HG02678 (cell line): ENCODE data around the gene SRR.
"Not testable (repeated sequence)": the region's sequence is repeated elsewhere in the genome, so short reads cannot be mapped to it uniquely, and the experiment has no call there.

Source experiments
- ATAC-seq: cut with Tn5 transposase; IDR thresholded peaks from one replicate; pipeline ENCODE4 v1.9.1; 2021; ENCODE audit warnings: mild to moderate bottlenecking, moderate library complexity; ENCODE audit not compliant: unreplicated experiment

The SRR gene

DNA sequence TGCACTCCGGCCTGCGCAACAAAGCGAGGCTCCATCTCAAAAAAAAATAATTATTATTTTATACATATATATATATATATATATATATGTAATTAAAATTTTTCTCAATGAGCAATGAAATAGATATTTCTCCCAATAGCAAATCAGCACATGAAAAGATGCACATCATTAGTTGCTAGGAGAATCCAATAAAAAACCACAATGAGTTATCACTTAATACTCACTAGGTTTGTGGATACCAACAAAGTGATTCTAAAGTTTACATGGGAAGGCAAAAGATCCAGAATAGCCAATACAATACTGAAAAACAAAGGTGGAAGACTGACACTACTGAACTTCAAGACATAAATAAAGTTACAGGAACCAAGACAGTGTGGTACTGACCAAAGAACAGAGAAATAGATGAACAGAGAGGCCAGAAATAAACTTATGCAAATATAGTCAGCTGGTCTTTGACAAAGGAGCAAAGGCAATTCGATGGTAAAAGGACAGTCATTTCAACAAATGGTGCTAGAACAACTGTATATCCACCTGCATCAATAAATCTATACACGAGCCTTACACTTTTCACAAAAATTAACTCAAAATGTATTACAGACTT lies 13.8 kb upstream of the SRR start:
- no peak for ATAC-seq

DNA sequence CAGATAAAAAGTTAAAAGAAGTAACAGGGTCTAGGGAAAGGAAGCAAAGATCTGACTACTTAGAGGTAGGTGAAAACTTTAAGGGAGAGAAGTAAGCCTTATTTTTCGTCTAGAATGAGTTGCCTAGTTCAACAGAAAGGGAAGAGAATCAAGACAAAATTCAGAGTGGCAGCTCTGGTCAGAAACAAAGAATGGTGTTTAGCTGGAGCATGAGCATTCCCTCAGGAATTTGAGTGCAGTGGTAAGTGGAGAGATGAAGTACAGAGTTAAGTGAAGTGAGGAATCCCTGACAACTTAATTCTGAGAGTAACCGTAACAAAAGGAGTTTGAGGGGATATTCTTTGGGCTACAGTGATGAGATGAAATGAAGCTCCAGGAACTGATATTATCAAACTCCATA lies 11.7 kb upstream of the SRR start:
- ATAC-seq: no peak

DNA sequence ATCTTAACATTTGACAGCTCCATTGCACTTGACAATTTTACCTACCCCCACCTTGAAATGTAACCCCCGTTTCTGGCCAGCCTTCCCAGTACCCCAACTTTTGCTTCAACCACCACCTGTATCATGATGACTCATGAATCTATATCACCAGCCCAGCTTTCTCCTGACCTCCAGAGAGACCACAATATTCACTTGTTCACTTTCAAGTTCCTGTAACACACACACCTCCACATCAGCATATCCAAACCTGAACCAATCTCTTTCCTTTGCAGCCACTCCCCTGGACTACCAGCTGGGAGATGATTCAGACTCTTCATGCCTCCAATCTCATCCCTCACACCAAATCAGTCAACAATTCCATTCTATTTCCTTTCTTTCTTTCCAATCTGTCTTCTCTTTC lies 8.2 kb upstream of the SRR start:
- ATAC-seq: no peak

DNA sequence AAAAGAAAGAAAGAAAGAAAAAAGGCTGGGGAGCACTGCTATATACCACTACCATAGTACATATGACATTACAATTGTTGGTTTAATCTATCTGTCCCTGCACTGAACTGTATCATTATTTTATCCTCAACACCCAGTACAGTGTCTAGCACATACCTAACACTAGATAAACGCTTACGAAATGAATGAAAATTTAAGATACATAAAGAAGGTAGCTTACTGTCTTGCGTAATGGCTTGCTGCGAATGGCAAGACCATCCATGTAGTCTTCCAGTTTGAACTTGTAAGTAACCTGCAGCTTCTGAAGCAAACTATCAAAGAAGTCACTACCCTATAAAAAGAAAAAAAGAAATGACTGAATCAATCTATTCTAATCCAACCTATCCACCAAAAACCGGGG lies 6.7 kb upstream of the SRR start:
- ATAC-seq: no peak

DNA sequence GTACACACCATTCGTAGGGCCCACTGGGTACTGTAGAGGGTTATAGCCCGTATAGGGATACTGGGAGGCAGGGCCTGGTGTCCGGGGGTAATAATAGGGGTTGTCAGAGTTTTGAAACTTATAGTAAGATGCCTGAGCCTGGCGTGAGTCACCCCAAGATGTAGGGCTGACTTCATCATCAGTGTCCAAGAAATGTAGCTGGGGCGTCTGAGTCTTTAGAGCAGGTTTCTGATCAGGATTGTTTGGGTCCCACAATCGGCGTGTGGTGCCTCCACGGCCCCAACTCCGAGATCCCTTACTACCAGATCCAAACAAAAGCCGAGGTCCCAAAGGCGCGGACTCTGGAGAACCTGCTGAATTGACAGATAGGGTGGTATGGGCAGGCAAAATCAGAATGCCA lies 4.6 kb upstream of the SRR start:
- no peak for ATAC-seq

DNA sequence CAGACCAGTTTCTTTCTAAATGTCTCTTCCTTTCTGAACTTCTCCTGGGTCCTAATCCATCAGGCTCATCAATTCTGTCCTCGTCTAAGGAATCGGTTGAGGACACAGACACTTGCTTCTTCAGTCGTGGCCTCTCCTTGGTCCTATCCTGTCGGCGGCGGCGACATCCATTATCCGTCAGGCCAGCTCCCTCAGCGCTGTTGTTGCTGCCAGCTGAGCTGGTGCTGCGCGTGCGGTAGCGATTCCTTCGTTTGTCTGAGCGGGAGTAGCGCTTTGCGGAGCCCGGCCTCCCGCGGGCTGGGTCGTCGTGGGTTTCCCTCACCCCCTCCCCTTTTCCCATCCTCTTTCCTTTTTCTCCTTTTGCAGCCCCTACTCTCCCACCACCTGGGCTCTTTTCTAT lies 4.0 kb upstream of the SRR start:
- ATAC-seq: no peak

DNA sequence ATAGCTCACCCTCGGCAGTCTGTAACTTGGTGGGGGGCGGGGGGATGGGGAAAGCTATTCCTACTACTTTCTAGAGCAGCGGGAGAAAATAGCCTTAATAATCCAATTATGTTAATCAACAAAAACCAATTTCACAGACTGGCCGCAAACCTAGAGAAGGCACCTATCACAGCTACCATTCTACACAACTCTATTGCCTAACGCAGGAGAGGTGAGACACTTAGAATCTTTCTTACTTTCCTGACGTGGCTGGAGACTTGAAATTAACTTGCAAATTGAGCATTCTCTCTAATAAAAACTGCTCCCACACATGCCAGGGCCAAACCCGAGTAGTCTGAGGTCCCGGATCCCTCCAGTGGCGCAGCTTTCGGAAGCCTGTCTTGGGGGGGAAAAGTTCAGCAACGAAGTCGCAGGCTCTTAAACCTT lies 959 bp upstream of the SRR start:
- ATAC-seq: no peak

DNA sequence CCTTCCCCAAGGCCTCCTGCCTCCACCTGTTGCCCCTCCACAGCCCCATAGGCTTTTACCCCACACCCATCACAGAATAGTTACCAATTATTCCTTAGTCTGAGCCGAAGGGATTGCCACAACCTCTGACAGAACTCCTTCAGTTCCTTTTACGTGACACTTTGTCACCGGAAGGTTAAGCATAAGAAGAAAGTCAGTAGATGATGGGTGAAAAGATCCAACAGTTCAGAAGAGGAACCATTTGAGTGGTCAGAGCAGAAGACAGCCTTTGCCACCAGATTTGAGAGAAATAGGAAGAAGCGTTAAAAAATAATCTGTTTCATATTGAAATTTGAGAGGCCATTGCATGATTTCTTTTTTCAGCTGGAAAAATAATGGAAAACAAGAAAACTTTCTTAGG lies 1.2 kb downstream of the SRR start:
- ATAC-seq: no peak

DNA sequence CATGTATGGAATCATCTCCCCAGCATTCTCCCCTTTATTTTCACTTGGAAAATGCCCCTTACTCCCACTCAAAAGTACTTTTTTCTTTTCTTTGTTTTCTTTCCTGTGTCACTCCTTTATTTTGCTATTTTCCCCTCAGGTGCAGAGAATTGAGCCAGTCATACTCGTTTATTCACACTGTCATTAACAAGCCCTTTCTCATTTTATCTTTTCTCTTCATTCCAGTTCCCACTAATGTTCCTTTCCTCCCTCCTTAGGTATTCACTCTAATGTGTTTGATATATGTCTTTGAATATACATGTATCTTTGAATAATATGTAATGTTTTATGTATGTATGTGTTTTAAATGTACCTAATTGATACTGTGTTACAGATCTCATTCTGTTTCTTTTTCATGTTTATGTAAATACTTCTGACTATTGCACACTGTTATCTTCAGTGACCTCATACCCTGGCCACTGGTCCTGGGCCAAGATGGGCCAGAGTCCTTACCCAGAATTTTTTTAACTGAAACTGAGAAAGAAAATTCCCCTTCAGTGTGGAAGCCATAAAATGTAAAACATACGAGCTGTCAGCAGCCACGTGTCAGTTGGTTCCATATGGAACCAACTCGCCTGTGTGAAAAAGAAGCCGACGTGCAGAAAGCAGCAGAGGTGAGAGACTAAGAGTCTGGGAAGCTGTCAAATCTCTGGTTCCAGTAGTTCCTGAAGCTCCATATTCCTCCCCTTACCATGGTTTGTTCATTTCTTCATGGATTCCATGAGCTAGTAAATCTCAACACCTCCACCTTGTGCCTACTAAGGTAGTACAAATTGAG lies 5.8 kb downstream of the SRR start:
- no peak for ATAC-seq

DNA sequence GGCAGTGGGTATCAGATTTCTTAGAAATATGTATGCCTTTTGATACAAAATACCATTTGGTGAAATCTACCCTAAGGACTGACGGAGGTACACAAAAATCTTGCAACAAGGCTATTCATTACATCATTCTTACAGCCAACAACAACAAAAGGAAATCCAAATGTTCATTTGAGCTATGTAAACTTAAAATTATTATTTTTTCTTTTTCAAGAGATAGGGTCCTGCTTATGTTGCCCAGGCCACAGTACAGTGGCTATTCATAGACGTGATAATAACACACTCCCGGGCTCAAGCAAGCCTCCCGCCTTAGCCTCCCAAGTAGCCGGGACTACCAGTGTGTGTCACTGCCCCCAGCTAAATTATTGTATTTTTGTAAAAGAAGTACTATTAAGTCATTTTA lies 9.0 kb downstream of the SRR start:
- ATAC-seq: no peak

DNA sequence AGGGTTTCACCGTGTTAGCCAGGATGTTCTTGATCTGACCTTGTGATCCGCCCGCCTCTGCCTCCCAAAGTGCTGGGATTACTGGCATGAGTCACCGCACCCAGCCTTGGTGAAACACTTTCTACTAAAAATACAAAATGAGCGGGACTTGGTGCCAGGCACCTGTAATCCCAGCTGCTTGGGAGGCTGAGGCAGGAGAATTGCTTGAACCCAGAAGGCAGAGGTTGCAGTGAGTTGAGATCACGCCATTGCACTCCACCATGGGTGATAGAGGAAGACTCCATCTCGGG lies 13.1 kb downstream of the SRR start:
- not testable (repeated sequence) for ATAC-seq

DNA sequence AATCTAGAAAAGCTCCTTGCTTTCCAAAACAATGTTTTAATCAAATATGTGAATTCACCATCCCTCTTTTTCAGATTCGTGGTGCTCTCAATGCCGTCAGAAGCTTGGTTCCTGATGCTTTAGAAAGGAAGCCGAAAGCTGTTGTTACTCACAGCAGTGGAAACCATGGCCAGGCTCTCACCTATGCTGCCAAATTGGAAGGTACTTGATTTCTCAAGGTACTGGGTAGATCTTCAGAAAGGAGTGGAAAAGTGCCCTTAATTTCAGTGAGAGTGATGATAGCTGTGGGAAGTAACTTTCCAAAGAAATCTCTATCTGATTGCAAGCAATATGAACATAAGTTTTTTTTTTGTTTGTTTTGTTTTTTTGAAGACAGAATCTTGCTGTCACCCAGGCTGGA lies 14.0 kb downstream of the SRR start:
- ATAC-seq: no peak

DNA sequence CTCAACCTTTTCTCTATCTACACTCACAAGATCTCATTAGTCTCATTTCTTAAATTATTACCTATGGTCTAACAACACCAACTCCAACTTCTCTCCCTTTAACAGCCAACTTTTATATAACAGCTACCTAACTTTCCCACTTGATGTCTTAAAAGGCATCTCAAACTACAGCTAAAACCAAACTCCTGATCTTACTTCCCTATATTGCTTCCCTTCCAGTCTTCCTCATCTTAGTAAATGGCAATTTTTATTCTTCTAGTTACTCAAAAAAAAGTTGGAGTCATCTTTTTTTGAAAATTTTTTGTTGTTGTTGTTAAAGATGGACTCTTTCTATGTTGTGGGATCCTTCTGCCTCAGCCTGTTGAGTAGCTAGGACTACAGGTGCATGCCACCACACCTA lies 15.3 kb downstream of the SRR start:
- ATAC-seq: no peak

DNA sequence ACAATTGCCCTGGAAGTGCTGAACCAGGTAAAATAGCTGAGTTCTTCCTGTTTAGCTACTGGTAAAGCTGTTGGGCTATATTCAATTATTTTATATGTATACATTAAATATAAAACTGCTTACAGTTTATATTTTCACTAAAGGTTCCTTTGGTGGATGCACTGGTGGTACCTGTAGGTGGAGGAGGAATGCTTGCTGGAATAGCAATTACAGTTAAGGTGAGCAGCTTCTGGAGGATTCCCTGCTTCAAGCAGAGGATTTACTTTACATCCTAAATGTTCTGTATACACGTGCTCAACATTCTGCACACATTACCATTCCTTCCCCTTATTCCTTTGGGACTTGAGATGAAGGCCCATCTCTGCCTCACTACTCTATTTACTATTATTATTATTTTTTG lies 17.6 kb downstream of the SRR start:
- no peak for ATAC-seq

DNA sequence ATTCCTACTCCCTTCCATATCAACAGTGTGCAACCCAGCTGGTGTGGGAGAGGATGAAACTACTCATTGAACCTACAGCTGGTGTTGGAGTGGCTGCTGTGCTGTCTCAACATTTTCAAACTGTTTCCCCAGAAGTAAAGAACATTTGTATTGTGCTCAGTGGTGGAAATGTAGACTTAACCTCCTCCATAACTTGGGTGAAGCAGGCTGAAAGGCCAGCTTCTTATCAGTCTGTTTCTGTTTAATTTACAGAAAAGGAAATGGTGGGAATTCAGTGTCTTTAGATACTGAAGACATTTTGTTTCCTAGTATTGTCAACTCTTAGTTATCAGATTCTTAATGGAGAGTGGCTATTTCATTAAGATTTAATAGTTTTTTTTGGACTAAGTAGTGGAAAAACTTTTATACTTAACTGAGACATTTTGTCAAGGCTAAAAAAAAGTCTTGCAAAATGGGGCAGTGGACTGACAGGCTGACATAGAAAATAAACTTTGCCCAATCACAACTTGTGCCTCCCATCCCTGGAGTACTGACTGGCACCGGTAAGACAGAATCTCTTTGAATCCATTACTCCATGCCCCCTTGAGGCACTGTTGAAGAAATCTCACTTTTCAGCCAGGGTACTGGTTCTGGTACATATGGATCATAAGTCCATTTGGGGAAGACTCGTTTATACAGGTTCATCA lies 20.0 kb downstream of the SRR start:
- no peak for ATAC-seq

DNA sequence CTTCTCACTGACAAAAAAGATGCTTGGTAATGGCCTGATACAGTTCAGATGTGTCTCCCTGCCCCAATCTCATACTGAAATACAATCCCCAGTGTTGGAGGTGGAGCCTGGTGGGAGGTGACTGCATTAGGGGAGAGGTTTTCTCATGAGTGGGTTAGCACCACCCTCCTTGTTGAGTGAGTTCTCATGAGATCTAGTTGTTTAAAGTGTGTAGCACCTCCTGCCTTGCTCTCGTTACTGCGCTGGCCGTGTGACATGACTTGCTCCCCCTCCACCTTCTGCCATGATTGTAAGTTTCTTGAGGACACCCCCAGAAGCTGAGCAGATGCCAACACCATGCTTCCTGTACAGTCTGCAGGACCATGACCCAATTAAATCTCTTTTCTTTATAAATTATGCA lies 27.6 kb downstream of the SRR start:
- ATAC-seq: no peak

DNA sequence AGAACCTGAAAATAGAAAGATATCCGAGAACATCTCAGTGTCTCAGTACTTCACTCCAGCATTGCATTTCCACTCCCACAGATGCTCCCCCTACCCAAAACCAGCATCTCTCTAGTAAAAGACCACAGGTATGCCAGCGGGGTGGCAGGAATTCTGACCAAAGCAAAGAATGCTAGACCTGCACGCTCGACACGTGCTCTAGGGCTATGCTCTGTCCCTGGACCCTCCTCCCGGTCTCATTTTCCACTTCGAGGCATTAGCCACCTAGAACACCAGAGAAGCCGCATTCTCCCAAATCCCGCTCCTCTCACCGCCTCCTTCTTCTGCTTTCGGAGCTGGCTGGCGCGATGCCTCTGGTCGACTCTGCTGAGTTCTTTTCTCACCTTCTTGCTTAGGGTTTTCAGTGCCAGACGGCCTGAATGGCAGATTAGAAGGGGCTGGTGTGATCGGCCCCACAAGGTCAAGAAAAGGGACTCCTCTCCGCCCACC lies 32.0 kb downstream of the SRR start:
- no peak for ATAC-seq

DNA sequence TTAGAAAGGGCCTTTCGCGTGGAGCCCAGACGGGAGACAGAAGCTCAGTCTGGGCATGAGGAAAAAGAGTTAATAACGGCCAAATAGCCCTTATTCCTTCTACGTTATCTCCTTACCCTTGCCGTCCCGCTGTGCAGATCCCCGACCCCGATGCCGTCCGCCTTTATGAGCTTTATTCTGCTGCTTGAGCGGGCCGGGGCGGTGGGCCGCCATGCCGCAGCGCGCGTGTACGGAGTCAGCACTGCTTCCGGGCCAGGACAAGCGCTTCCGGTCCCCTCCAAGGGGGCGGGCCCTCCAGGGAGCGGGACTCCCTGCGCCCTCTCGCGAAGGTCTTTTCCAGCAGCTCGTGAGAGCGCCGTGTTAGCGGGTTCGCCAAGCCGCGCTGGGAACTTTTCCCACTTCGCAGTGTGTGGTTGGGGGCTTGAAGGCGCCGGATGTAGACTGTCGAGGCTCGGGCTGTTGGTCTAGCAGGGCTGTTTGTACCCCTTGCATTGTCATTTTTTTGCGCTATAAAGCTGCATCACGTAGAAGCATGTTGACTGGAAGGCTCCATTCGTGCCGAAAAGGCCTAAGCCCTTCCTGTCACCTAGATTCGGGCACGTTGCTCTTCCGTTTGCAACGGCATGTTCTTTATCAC lies 32.6 kb downstream of the SRR start, which contains the start of gene TSR1:
Gene TSR1, minus strand, starts transcription at position 243 of the 637 bp plus-strand sequence. Its CDS starts 30 bp downstream, at position 213.
- ATAC-seq: peak; percentile 87

DNA sequence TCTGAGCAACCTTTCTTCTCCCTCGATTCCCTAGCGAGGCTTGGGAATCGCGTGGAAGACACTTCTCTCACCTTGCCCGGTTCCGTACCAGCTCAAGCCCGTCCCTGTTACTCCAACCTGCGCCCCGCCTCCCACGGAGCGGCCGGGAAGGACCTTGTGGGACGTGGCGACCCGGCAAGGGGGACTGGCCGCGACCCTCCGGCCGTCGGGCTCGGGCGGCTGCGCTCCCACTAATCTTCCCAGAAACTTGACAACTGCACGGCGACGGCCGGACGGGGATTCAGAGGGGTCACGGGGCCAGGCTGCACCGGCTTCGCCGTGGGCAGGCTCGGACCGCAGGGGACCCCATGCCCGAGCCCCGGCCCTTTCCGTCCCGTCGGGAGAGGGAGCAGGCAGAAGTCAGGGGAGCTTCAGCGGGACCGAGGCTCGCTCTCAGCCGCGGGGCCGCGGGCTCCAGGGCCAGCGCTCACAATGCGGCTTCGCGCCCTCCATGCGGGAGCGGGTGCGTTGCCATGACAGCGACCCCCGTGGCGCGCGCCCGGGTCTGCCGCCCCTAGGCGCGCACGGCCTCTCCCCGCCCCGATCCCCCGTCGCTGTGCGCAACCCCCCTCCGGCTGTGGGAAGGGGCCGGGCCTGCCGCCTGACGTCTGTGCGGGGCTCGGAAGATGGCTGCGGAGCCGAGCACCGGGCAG lies 33.2 kb downstream of the SRR start, which contains the start of gene SGSM2:
Gene SGSM2, plus strand, starts transcription at position 650 of the 692 bp plus-strand sequence. CDS start 188 bp downstream, outside the sequence.
- peak; percentile 36 for ATAC-seq

DNA sequence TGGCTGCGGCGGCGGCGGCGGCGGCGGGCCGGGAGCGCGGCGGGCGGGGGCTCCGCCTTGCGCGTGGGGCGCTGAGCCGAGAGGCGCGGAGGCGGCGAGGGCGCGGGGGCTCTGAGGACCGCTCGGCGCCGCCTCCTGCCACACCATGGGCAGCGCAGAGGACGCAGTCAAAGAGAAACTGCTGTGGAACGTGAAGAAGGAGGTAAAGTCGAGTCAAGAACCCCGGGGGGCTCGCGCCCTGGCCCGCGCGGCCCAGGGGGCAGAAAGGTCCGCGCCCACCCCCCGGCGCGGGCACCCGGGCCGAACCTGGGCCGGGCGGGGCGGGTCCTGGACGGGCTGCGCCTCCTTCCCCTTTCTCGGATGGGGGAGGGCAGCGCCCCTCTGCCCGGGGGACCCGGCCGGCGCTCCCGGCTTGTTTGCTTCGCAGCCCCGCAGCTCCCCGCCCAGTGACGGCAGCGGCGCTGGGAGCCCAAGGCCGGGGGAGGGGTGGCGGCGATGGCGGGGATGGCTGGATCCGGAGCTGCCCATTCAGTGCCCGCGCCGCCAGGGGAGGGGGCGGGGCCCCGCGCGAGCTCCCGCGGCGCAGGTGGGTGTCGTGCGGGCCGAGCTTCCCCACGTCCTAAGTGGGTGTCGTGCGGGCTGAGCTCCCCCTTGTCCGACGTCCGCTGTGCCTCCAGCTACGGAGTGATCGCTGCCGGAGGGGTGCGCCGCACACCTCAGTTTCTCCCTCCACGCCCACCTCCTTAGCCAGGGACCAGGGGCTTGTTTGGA lies 34.0 kb downstream of the SRR start:
- ATAC-seq: peak; percentile 27
